Measurements from ENCODE around the gene C4orf36.

The C4orf36 gene

GRCh38 chr4:86921608-86922252 is 29.5 kb upstream of the C4orf36 start:
- TF ChIP-seq, protein P1, sequence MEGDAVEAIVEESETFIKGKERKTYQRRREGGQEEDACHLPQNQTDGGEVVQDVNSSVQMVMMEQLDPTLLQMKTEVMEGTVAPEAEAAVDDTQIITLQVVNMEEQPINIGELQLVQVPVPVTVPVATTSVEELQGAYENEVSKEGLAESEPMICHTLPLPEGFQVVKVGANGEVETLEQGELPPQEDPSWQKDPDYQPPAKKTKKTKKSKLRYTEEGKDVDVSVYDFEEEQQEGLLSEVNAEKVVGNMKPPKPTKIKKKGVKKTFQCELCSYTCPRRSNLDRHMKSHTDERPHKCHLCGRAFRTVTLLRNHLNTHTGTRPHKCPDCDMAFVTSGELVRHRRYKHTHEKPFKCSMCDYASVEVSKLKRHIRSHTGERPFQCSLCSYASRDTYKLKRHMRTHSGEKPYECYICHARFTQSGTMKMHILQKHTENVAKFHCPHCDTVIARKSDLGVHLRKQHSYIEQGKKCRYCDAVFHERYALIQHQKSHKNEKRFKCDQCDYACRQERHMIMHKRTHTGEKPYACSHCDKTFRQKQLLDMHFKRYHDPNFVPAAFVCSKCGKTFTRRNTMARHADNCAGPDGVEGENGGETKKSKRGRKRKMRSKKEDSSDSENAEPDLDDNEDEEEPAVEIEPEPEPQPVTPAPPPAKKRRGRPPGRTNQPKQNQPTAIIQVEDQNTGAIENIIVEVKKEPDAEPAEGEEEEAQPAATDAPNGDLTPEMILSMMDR (IDR thresholded peaks at IDR 0.05) = no peak

GRCh38 chr4:86919561-86920223 is 27.5 kb upstream of the C4orf36 start:
- TF ChIP-seq, protein P1 (IDR thresholded peaks at IDR 0.05) = no peak

DNA sequence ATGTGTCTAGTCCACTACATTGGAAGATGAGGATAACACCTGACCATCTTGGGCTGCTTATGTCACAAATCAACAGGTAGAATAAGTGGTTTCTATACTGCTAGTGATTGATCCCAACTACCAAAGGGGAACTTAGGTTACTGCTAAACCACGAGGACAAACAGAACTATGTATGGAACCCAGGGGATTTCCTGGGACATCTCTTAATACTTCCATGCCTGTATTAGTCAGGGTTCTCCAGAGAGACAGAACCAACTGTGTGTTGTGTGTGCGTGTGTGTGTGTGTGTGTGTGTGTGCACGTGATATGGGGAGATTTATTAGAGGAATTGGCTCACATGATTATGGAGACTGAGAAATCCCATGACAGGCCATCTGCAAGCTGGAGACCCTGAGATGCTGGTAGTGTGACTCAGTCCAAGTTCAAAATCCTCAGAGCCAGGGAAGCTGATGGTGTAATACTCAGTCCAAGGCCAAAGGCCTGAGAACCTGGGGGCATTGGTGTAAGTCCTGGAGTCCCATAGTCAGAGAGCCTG is 26.4 kb upstream of the C4orf36 start:
- TF ChIP-seq, protein P1 (IDR thresholded peaks at IDR 0.05) = no peak

DNA sequence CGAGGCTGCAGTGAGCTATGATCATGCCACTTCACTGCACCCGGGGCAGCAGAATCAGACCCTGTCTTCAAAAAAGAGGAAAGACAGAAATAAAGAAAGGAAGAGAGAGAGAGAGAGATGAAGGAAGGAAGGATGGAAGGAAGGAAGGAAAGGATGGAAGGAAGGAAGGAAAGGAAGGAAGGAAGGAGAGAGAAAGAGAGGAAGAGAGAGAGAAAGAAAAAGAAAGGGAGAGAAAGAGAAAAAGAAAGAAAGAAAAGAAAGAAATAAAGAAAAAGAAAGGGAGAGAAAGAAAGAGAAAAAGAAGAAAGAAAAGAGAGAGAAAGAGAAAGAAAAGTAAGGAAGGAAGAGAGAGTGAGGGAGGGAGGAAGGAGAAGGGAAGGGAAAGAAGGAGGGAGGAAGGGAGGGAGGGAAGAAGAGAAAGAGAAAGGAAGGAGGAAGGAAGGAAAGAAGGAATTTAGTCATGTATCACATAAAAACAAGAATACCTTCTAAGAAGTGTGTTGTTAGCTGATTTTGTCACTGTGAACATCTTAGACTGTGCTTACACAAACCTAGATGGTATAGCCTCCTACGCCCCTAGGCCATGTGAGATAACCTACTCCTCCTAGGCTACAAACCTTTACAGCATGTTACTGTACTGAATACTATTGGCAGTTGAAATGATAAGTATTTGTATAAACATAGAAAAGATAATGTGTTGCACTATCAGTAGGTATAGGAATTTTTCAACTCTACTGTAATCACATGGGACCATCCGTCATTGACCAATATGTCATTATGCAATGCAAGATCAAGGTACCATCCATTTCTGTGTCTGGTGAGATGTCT is 25.2 kb upstream of the C4orf36 start:
- TF ChIP-seq, protein P1 (IDR thresholded peaks at IDR 0.05) = no peak

- TF ChIP-seq, protein P1 (IDR thresholded peaks at IDR 0.05) = no peak
Observed at GRCh38 chr4:86916392-86916791, 24.2 kb upstream of the C4orf36 start.

- TF ChIP-seq, protein P1 (IDR thresholded peaks at IDR 0.05) = no peak
Observed at GRCh38 chr4:86910820-86911684, 18.8 kb upstream of the C4orf36 start.

GRCh38 chr4:86910369-86910768 is 18.1 kb upstream of the C4orf36 start:
- TF ChIP-seq, protein P1 (IDR thresholded peaks at IDR 0.05) = peak; percentile 19; the same call in 1 of the 2 replicates

All from LNCAP (cell line).